GM20000 (cell line): ENCODE measurements around the gene TMEM209.

Experiments used
- DNase-seq: peaks from one replicate; pipeline ENCODE4 v3.0.0; 2012; ENCODE audit warnings: low spot score
- TF ChIP-seq, protein P1 (sequence below): IDR thresholded peaks from 2 replicates; pipeline ENCODE4 v1.5.1; 2012; ENCODE audit warnings: mild to moderate bottlenecking, control low read depth; ENCODE audit errors: extremely low read depth, missing control alignments

The TMEM209 gene

DNA sequence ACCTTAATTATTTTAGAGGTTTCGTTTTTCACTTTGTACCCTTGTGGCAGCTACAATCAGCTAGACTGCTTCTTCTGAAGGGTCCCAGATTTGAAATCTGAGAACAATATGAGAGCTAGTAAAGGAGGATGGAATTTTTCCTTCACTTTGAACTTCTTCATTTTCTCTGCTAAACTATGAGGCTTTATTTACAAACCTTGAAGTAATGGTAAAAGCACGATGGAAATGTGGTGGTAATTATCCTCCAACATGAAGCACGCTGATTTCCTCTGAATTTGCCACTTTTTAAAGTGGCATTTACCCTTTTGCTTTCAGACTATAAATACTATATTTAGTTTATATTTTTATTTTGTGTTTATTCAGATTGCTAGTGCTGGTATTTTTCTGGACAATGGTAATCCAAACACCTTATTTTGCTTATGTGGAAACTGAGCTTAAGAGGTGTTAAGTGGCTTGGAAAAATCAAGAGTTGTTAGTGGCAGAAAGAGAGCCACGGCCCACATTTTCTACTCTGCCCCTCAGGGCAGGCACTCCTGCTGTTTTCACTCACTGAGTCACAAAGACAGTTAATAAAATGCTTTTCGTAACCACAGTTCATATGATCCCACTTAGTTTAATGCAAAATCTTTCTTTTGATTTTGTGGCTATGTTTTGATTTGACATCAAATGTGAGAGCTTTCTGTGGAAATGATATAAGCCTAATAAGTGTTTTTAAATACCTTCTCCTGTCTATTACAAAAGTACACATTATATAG, 5.2 kb upstream of the TMEM209 start:
- no peak for DNase-seq
- TF ChIP-seq, protein P1, sequence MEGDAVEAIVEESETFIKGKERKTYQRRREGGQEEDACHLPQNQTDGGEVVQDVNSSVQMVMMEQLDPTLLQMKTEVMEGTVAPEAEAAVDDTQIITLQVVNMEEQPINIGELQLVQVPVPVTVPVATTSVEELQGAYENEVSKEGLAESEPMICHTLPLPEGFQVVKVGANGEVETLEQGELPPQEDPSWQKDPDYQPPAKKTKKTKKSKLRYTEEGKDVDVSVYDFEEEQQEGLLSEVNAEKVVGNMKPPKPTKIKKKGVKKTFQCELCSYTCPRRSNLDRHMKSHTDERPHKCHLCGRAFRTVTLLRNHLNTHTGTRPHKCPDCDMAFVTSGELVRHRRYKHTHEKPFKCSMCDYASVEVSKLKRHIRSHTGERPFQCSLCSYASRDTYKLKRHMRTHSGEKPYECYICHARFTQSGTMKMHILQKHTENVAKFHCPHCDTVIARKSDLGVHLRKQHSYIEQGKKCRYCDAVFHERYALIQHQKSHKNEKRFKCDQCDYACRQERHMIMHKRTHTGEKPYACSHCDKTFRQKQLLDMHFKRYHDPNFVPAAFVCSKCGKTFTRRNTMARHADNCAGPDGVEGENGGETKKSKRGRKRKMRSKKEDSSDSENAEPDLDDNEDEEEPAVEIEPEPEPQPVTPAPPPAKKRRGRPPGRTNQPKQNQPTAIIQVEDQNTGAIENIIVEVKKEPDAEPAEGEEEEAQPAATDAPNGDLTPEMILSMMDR = no peak

- no peak for DNase-seq
- TF ChIP-seq, protein P1 = no peak
Observed at GRCh38 chr7:130208516-130208915, 3.3 kb upstream of the TMEM209 start.

DNA sequence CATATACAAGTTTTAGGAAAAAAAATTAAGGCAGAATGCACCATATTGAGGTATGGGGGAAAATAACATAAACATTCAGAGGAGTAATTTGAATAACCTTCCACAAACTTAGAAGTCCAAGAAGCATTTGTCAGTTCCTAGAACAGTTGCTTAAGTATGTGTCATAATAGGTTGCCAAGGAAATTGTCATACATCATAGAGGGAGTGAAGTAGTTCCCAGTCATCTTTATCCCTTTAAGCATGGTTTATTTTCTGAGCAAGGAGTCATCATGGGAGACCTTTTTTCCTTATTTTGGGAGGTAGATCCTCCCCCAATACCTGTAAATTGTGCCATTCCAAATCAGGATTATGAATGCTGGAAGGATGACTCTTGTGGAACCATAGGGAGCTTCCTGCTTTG, 2.4 kb upstream of the TMEM209 start, which contains the start of gene SSMEM1:
SSMEM1 (plus strand) TSS at position 219 of the 400 bp plus-strand sequence; CDS start at position 270, 51 bp downstream.
- DNase-seq = no peak
- TF ChIP-seq, protein P1 = no peak

DNA sequence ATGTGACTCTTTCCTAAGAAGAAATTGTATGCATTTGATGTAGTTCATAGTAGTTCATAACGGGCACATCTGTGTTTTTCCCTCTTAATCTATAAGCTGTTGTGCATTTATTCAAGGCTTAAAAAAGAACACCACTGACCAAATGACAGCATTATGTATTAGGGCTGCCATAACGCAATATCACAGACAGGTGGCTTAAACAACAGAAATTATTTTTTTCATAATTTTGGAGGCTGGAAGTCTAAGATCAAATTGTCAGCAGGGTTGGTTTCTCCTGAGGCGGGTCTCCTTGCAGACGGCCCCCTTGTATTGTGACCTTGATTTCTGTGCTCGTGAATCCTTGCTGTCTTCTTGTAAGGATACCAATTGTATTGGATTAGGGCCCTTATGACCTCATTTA, 1.8 kb upstream of the TMEM209 start:
- TF ChIP-seq, protein P1 = no peak
- DNase-seq = no peak

- TF ChIP-seq, protein P1 = no peak
- no peak for DNase-seq
Observed at GRCh38 chr7:130201796-130202195, 3.4 kb downstream of the TMEM209 start.

GRCh38 chr7:130197094-130197493, 8.1 kb downstream of the TMEM209 start:
- TF ChIP-seq, protein P1 = no peak
- no peak for DNase-seq

GRCh38 chr7:130196476-130196875, 8.7 kb downstream of the TMEM209 start:
- no peak for DNase-seq
- TF ChIP-seq, protein P1 = no peak
